ENCODE data around the gene KCTD11. TPM values are rescaled to one million over a fixed set of nuclear protein-coding genes. Genes with fewer than 3 reads are reported as not detected.

Gene KCTD11
- 1 to 10 TPM; 4.7 to 6.7 (median 6.5) TPM for total RNA-seq
- polyA plus RNA-seq, result 7.8 TPM
- long read RNA-seq, donor 1, partial matches to known transcripts, result 0 of 4 reads
- long read RNA-seq, donor 1, other reads (novel, unspliced or antisense), result 0 of 4 reads
- long read RNA-seq, donor 2, partial matches to known transcripts, result 0 of 2 reads
- long read RNA-seq, donor 2, other reads (novel, unspliced or antisense), result 0 of 2 reads
- long read RNA-seq, donor 3, transcript KCTD11-201 (1 exons, 2,783 nt), result major isoform, 19 of 19 reads
- long read RNA-seq, donor 3, partial matches to known transcripts, result 0 of 19 reads
- long read RNA-seq, donor 3, other reads (novel, unspliced or antisense), result 0 of 19 reads
- long read RNA-seq, donor 4, partial matches to known transcripts, result 0 of 4 reads
- long read RNA-seq, donor 4, other reads (novel, unspliced or antisense), result 0 of 4 reads

GRCh38 chr17:7351665-7352502 is at the start of gene KCTD11:
Gene KCTD11, plus strand, starts transcription at chr17:7352162.
- Histone ChIP-seq H3K4me1 (ENCODE audit: control insufficient read depth, insufficient read depth, low read length) (peaks cover 8% of the 10 kb centered on the region), H3K27me3 (ENCODE audit: control insufficient read depth, insufficient read depth) (no peaks in the 10 kb centered on the region), H3K9me3 (ENCODE audit: control insufficient read depth, low read length) (no peaks in the 10 kb centered on the region), H3K4me3 (ENCODE audit: low read length) (peak within 1 kb of the TSS; percentile 64), H3K27ac (ENCODE audit: low read length) (peak within 1 kb of the TSS; percentile 87)
- DNase-seq (peak; percentile 95 to 98 (median 97)), ATAC-seq (peak; percentile 81 to 83)
- under 1% methylated on average over 91 of the region's 91 CpGs for WGBS
- intact Hi-C loops (cut with DNase I), result loop anchor here in 3 of 4 donors (10.0 kb wide), 3 partner anchors 83 to 233 kb away; partner anchors contain the start of genes FGF11 (in 2 of the 3), TMEM102 (in 2 of the 3), MPDU1 (in 1 of the 3) and TNFSF13 (in 1 of the 3)

GRCh38 chr17:7304179-7304578 is 47.8 kb upstream of the KCTD11 start:
- H3K4me1 ChIP-seq (ENCODE audit: control insufficient read depth, insufficient read depth, low read length), result peaks cover 3% of the 10 kb centered on the region
- H3K9me3 ChIP-seq (ENCODE audit: control insufficient read depth, low read length), result no peaks in the 10 kb centered on the region
- H3K27ac ChIP-seq (ENCODE audit: low read length), result no peak overlapping the region
- no peaks in the 10 kb centered on the region for H3K27me3 ChIP-seq (ENCODE audit: control insufficient read depth, insufficient read depth)
- ATAC-seq (no peak), DNase-seq (peak in 1 of 3 donors; percentile 17)
- intact Hi-C loops (cut with DNase I), result no loop called here
- no peak overlapping the region for H3K4me3 ChIP-seq (ENCODE audit: low read length)
- WGBS, result 96% methylated on average over 7 of the region's 7 CpGs

GRCh38 chr17:7306911-7307685 is 44.9 kb upstream of the KCTD11 start, which contains the start of gene EIF5A:
Gene EIF5A, plus strand, starts transcription at chr17:7307628. Its CDS starts 2,008 bp downstream, at chr17:7309636.
- H3K4me1 ChIP-seq (ENCODE audit: control insufficient read depth, insufficient read depth, low read length), result peaks cover 3% of the 10 kb centered on the region
- H3K27me3 ChIP-seq (ENCODE audit: control insufficient read depth, insufficient read depth), result no peaks in the 10 kb centered on the region
- H3K9me3 ChIP-seq (ENCODE audit: control insufficient read depth, low read length), result no peaks in the 10 kb centered on the region
- H3K27ac ChIP-seq (ENCODE audit: low read length), result peak within 1 kb of the TSS; percentile 89
- ATAC-seq (peak; percentile 94 to 96), DNase-seq (peak; percentile 100)
- intact Hi-C loops (cut with DNase I), result no loop called here
- under 1% methylated on average over 64 of the region's 64 CpGs for WGBS
- H3K4me3 ChIP-seq (ENCODE audit: low read length), result peak within 1 kb of the TSS; percentile 83

- Histone ChIP-seq H3K4me3 (ENCODE audit: low read length) (peak overlapping the region; percentile 83), H3K4me1 (ENCODE audit: control insufficient read depth, insufficient read depth, low read length) (peaks cover 3% of the 10 kb centered on the region), H3K9me3 (ENCODE audit: control insufficient read depth, low read length) (no peaks in the 10 kb centered on the region), H3K27me3 (ENCODE audit: control insufficient read depth, insufficient read depth) (no peaks in the 10 kb centered on the region), H3K27ac (ENCODE audit: low read length) (peak overlapping the region; percentile 89)
- WGBS, result under 1% methylated on average over 104 of the region's 104 CpGs
- intact Hi-C loops (cut with DNase I), result no loop called here
- ATAC-seq, result peak; percentile 21 to 22
- DNase-seq, result peak; percentile 70 to 88 (median 85)
Measured at GRCh38 chr17:7307686-7308624, 44.0 kb upstream of the KCTD11 start.

- no peaks in the 10 kb centered on the region for H3K27me3 ChIP-seq (ENCODE audit: control insufficient read depth, insufficient read depth)
- peak in 1 of 2 donors; percentile 37 for ATAC-seq
- H3K9me3 ChIP-seq (ENCODE audit: control insufficient read depth, low read length), result no peaks in the 10 kb centered on the region
- peaks cover 3% of the 10 kb centered on the region for H3K4me1 ChIP-seq (ENCODE audit: control insufficient read depth, insufficient read depth, low read length)
- peak overlapping the region; percentile 83 for H3K4me3 ChIP-seq (ENCODE audit: low read length)
- H3K27ac ChIP-seq (ENCODE audit: low read length), result peak overlapping the region; percentile 89
- WGBS, result 1% methylated on average over 14 of the region's 14 CpGs
- peak; percentile 74 to 83 (median 78) for DNase-seq
- intact Hi-C loops (cut with DNase I), result no loop called here
Measured at GRCh38 chr17:7308625-7309433, 43.1 kb upstream of the KCTD11 start.

GRCh38 chr17:7309628-7310027 is 42.3 kb upstream of the KCTD11 start:
- DNase-seq (peak in 1 of 3 donors; percentile 27), ATAC-seq (no peak)
- 89% methylated on average over 12 of the region's 12 CpGs for WGBS
- H3K4me1 ChIP-seq (ENCODE audit: control insufficient read depth, insufficient read depth, low read length), result peaks cover 6% of the 10 kb centered on the region
- no peaks in the 10 kb centered on the region for H3K27me3 ChIP-seq (ENCODE audit: control insufficient read depth, insufficient read depth)
- H3K9me3 ChIP-seq (ENCODE audit: control insufficient read depth, low read length), result no peaks in the 10 kb centered on the region
- H3K4me3 ChIP-seq (ENCODE audit: low read length), result no peak overlapping the region
- no peak overlapping the region for H3K27ac ChIP-seq (ENCODE audit: low read length)
- intact Hi-C loops (cut with DNase I), result no loop called here

GRCh38 chr17:7311110-7311705 is 40.8 kb upstream of the KCTD11 start:
- Histone ChIP-seq H3K27ac (ENCODE audit: low read length) (no peak overlapping the region), H3K4me1 (ENCODE audit: control insufficient read depth, insufficient read depth, low read length) (peaks cover 6% of the 10 kb centered on the region), H3K27me3 (ENCODE audit: control insufficient read depth, insufficient read depth) (no peaks in the 10 kb centered on the region), H3K4me3 (ENCODE audit: low read length) (no peak overlapping the region), H3K9me3 (ENCODE audit: control insufficient read depth, low read length) (no peaks in the 10 kb centered on the region)
- DNase-seq (peak in 1 of 3 donors; percentile 17), ATAC-seq (no peak)
- 76% methylated on average over 7 of the region's 7 CpGs for WGBS
- intact Hi-C loops (cut with DNase I), result no loop called here

GRCh38 chr17:7312432-7313087 is 39.4 kb upstream of the KCTD11 start:
- intact Hi-C loops (cut with DNase I), result no loop called here
- H3K27ac ChIP-seq (ENCODE audit: low read length), result no peak overlapping the region
- H3K9me3 ChIP-seq (ENCODE audit: control insufficient read depth, low read length), result no peaks in the 10 kb centered on the region
- WGBS, result 77% methylated on average over 7 of the region's 7 CpGs
- peaks cover 6% of the 10 kb centered on the region for H3K4me1 ChIP-seq (ENCODE audit: control insufficient read depth, insufficient read depth, low read length)
- DNase-seq (peak in 1 of 3 donors; percentile 6), ATAC-seq (no peak)
- H3K4me3 ChIP-seq (ENCODE audit: low read length), result no peak overlapping the region
- H3K27me3 ChIP-seq (ENCODE audit: control insufficient read depth, insufficient read depth), result no peaks in the 10 kb centered on the region

All from right cardiac atrium (tissue), 5 donors.